ENCODE data around the gene TF.

Gene TF

DNA sequence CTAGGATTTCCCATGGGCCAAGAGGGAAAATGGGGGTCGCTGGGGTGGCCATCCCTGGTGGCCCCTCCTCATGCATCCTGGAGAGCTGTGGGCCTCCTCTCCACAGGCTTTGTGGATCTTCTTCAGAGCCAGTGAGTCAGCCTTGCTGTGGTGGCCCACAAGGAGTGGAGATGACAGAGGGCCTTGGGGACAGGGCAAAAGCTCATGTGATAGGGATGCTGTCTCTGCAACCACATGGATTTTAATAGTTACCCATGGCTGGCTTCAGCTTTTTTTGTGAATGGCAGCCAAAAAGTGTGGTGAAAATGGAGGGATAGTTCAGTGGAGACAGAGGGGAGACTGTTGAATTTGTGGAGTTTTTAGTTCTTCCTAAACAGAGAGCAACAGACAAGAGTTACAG lies 1.2 kb downstream of the TF start:
- DNase-seq (ENCODE audit: low spot score) = no peak

DNA sequence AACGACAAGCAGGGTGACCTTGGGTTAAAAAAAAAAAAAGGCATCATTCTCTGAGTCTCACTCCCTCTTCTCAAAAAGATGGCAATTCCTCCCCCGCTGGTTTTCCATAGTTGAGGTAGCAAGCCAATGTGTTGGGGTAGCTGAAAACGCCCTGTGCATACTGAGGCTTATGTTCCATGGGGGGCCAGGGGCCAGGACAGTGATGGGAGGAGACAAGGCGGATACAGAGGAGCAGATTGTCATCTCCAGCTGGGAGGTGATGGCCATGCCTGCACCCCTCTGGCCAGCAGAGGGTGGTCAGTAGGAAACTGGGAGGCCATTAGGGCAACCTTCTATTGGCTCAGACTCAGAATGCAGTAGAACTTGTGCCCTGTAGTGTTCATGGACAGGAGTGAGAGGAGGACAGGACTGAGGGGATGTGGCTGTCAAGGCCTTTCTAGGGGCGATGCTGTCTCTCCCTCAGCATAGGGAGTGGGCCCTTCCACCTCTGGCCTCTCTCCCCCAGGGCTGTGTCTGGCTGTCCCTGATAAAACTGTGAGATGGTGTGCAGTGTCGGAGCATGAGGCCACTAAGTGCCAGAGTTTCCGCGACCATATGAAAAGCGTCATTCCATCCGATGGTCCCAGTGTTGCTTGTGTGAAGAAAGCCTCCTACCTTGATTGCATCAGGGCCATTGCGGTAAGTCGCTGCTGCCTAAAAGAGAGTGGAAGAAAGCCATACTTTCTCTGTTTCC lies 1.9 kb downstream of the TF start:
- no peak for DNase-seq (ENCODE audit: low spot score)

- no peak for DNase-seq (ENCODE audit: low spot score)
Measured at GRCh38 chr3:133749427-133750258, 3.5 kb downstream of the TF start.

- no peak for DNase-seq (ENCODE audit: low spot score)
Measured at GRCh38 chr3:133750259-133750656, 4.1 kb downstream of the TF start.

GRCh38 chr3:133753107-133753778 lies 7.0 kb downstream of the TF start:
- DNase-seq (ENCODE audit: low spot score) = no peak

GRCh38 chr3:133753779-133754164 lies 7.6 kb downstream of the TF start:
- DNase-seq (ENCODE audit: low spot score) = no peak

- no peak for DNase-seq (ENCODE audit: low spot score)
Measured at GRCh38 chr3:133754455-133754854, 8.3 kb downstream of the TF start.

DNA sequence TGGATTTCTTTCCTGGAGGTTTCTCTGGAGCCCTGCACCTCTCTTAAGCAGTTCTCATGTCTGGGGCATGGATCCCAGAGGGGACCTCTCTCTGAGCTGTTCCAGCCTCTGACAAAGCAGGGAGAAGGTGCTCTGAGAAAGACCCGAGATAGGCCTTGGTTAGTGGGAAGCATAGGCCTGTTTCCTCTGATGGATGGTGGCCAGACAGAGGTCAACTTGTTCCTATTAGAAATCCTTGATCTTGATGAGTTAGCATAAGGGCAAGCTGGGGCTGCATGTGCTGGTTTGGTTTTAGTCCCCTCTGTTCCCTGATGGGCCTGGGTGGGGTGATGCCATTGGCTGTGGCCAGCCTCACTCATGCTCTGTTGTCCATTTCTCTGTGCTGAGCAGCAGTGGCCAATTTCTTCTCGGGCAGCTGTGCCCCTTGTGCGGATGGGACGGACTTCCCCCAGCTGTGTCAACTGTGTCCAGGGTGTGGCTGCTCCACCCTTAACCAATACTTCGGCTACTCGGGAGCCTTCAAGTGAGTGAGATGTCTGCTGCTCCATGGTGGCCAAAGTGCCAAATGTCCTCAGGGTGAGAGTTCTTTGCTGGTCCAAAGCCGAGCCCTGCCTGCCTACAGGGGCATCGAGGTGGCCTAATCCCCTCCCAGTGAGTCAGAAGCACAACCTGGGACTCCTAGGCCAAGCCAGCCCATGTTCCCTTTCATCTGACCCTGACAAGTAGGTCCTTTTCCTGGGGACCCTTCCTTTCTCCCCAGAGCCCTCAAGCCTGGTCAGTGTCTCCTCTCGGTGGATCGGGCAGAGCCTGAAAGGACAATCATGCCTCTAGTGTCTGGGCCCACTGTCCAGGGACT lies 9.0 kb downstream of the TF start:
- DNase-seq (ENCODE audit: low spot score) = no peak

DNA sequence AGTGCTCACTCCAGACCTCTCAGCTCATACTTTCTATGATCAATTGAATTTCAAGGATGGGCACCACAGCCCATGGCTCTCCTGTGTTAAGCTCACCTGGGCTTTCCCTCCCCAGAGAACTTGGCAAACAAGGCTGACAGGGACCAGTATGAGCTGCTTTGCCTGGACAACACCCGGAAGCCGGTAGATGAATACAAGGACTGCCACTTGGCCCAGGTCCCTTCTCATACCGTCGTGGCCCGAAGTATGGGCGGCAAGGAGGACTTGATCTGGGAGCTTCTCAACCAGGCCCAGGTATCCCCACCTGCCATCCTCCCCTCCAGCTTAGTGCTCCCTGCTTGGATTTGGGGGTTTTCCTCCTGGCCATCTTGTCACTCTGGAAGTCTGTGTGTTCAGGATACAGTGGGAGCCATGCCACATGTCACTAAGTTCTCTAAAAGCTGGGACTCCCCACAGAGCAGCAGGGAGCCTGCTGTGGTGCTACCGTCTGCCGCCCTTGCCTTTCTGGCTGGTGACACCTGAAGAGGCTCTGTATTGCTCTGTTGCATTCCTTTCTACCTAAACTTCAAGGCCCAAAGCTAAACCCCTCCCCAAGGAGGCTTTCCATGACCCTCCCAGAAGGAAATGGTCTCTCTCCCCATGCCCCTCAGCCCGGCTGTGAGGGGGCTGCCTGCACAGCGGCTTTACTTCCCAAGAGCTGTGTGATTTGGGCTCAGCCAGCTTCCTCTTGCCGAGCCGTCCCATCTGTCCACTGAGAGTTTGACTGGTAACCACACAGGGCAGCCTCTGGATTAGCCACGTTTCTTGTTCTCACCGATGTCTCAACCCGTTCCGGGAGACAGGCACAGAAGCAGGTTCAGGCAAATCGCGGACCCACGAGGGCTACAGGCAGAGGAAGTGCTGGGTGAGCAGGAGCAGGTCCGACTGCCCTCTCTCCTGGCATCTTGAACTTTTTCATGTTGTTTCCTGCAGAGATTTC lies 10.8 kb downstream of the TF start:
- no peak for DNase-seq (ENCODE audit: low spot score)

DNA sequence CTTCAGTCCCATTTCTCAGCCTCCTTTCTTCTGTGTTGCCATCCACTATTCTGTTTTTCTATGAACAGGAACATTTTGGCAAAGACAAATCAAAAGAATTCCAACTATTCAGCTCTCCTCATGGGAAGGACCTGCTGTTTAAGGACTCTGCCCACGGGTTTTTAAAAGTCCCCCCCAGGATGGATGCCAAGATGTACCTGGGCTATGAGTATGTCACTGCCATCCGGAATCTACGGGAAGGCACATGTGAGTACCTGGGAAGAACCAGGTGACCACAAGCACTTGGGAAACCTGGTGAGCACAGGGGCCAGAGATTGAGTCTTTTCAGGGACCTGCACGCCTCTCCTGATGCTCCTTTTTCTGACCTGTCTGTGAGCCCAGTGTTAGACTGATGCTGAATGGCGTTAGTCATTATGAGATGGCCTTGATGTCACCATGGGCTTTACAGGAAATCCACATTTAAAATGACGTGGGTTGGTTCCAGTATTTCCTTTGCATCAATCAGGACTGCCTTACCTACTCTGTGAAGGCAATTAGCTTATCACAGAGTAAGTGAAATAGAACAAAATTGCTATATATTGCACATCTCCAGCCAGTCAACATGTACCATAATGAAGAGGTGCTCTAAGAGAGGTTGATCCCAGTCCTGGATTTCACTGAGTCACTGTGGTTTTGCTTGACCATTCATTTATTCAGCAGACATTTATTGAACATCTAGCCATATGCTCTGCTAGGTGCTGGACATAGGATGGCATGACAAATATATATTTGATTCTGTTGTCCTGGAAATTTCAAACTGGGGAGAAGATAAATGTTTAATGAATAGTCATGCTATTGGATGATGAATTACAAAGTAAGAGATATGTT lies 11.7 kb downstream of the TF start:
- no peak for DNase-seq (ENCODE audit: low spot score)

- DNase-seq (ENCODE audit: low spot score) = no peak
Measured at GRCh38 chr3:133758568-133758928, 12.4 kb downstream of the TF start.

GRCh38 chr3:133758964-133759739 lies 13.0 kb downstream of the TF start:
- no peak for DNase-seq (ENCODE audit: low spot score)

DNA sequence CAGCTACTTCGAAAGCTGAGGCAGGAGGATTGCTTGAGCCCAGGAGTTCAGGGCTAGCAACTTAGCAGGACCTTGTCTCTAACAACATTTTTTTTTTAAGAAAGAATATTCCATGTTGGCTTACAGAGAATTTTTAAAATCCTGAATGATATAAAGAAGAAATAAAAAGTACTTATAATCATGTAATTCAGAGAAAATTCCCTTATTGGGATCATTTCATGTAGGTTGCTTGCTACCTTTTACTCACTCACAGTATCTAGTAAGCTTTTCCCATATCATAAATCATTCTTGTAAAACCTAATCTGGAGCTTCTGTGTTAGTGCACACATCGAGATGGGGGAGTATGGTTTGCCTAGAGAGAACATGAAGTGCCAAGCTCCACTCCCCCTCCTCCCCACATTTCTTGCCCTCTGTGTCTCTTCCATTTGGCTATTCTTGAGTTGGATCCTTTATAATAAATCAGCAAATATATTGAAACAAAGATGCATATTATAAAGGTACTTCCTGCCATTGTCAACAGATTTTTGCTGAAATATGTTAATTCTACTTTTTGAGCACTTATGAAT lies 13.6 kb downstream of the TF start:
- no peak for DNase-seq (ENCODE audit: low spot score)

- DNase-seq (ENCODE audit: low spot score) = no peak
Measured at GRCh38 chr3:133760916-133761315, 14.7 kb downstream of the TF start.

- DNase-seq (ENCODE audit: low spot score) = no peak
Measured at GRCh38 chr3:133761605-133762484, 15.7 kb downstream of the TF start.

- no peak for DNase-seq (ENCODE audit: low spot score)
Measured at GRCh38 chr3:133762539-133762938, 16.3 kb downstream of the TF start.

GRCh38 chr3:133763797-133764683 lies 17.8 kb downstream of the TF start:
- DNase-seq (ENCODE audit: low spot score) = no peak
